GM23338 (cell line): Measurements from ENCODE around the gene MFAP5. TPM values are rescaled to one million over a fixed set of nuclear protein-coding genes. Genes with fewer than 3 reads are reported as not detected.

Experiments
- ATAC-seq: fragments of 200-7000 bp; cut with Tn5 transposase; 3 replicates; pipeline ENCODE4 v1.9.1; 2020
- DNase-seq: peaks from one replicate; pipeline ENCODE4 v3.0.0-alpha.2; 2015; ENCODE audit warnings: low spot score
- H2AFZ ChIP-seq: fragments of 200-600 bp; sonication (generic); 2 replicates; pipeline ENCODE4 v1.8.0; 2016; ENCODE audit warnings: antibody characterized with exemption, mild to moderate bottlenecking, moderate library complexity
- H3F3A ChIP-seq: fragments of 200-600 bp; sonication (generic); replicated peaks from 2 replicates; pipeline ENCODE4 v1.8.0; 2017; ENCODE audit warnings: antibody characterized with exemption, mixed run types, low read depth
- H3K27ac ChIP-seq: fragments of 200-600 bp; sonication (generic); 2 replicates; pipeline ENCODE4 v1.6.1; 2016; ENCODE audit warnings: low read depth
- H3K27me3 ChIP-seq: fragments of 200-600 bp; sonication (generic); 2 replicates; pipeline ENCODE4 v1.8.0; 2016; ENCODE audit warnings: mild to moderate bottlenecking, mixed run types, moderate library complexity; ENCODE audit not compliant: insufficient read depth
- H3K36me3 ChIP-seq: fragments of 200-600 bp; sonication (generic); 2 replicates; pipeline ENCODE4 v1.8.0; 2016; ENCODE audit warnings: mild to moderate bottlenecking; ENCODE audit not compliant: insufficient read depth
- H3K4me1 ChIP-seq: fragments of 200-600 bp; sonication (generic); 2 replicates; pipeline ENCODE4 v1.8.0; 2016; ENCODE audit warnings: mild to moderate bottlenecking, moderate library complexity; ENCODE audit not compliant: insufficient read depth
- H3K4me2 ChIP-seq: fragments of 200-600 bp; sonication (generic); 2 replicates; pipeline ENCODE4 v1.7.1; 2017; ENCODE audit warnings: mixed run types
- H3K4me3 ChIP-seq: fragments of 200-600 bp; sonication (generic); 2 replicates; pipeline ENCODE4 v1.6.1; 2016; ENCODE audit warnings: mixed run types
- H3K79me2 ChIP-seq: fragments of 200-600 bp; sonication (generic); replicated peaks from 2 replicates; pipeline ENCODE4 v1.8.0; 2017; ENCODE audit warnings: mild to moderate bottlenecking; ENCODE audit not compliant: insufficient read depth
- H3K9me2 ChIP-seq: fragments of 200-600 bp; sonication (generic); 2 replicates; pipeline ENCODE4 v1.8.0; 2017; ENCODE audit not compliant: insufficient read depth
- H4K20me1 ChIP-seq: fragments of 200-600 bp; sonication (generic); replicated peaks from 2 replicates; pipeline ENCODE4 v1.8.0; 2017; ENCODE audit warnings: mild to moderate bottlenecking; ENCODE audit not compliant: insufficient read depth
- H3K27ac Mint-ChIP-seq: 2 replicates; pipeline ENCODE4 v1.8.0; 2020; ENCODE audit warnings: inconsistent platforms, mild to moderate bottlenecking, moderate library complexity, mixed read lengths
- H3K27me3 Mint-ChIP-seq: 3 replicates; pipeline ENCODE4 v1.8.0; 2022; ENCODE audit warnings: low read depth, mild to moderate bottlenecking, moderate library complexity, mixed read lengths, inconsistent platforms; ENCODE audit not compliant: insufficient read depth, poor library complexity
- H3K36me3 Mint-ChIP-seq: 3 replicates; pipeline ENCODE4 v1.8.0; 2021; ENCODE audit warnings: low read depth, mild to moderate bottlenecking, inconsistent platforms, moderate library complexity, mixed read lengths
- H3K4me1 Mint-ChIP-seq: 3 replicates; pipeline ENCODE4 v1.8.0; 2020; ENCODE audit warnings: mild to moderate bottlenecking, inconsistent platforms, mixed read lengths
- H3K4me3 Mint-ChIP-seq: 3 replicates; pipeline ENCODE4 v1.8.0; 2021; ENCODE audit warnings: moderate library complexity, mild to moderate bottlenecking, inconsistent platforms, mixed read lengths
- H3K9me3 Mint-ChIP-seq: 3 replicates; pipeline ENCODE4 v1.8.0; 2020; ENCODE audit warnings: moderate library complexity, mild to moderate bottlenecking, inconsistent platforms, mixed read lengths
- CREB1 ChIP-seq: fragments of 250-450 bp; sonication (Bioruptor Pico); IDR thresholded peaks from 2 replicates; pipeline ENCODE4 v1.5.0; 2020; ENCODE audit warnings: low read depth, mild to moderate bottlenecking, moderate library complexity
- CTCF ChIP-seq, 2 experiments: fragments of 200-600 bp in 1 of 2; sonication (generic) in 1 of 2; conservative IDR thresholded peaks; 2 replicates each; pipeline versions ENCODE4 v1.5.1 to v1.6.1; 2016 to 2017; ENCODE audit warnings: antibody characterized with exemption in 2 of 2, low read depth in 2 of 2, mild to moderate bottlenecking in 2 of 2, moderate library complexity in 1 of 2
- ETS1 ChIP-seq: IDR thresholded peaks from 2 replicates; pipeline ENCODE4 v1.6.1; 2016; ENCODE audit warnings: antibody characterized with exemption
- EZH2 ChIP-seq: fragments of 200-600 bp; sonication (generic); IDR thresholded peaks from one replicate; pipeline ENCODE4 v1.8.0; 2017; ENCODE audit warnings: antibody characterized with exemption, mild to moderate bottlenecking, low read depth; ENCODE audit not compliant: unreplicated experiment
- EZH2phosphoT487 ChIP-seq: fragments of 200-600 bp; sonication (generic); IDR thresholded peaks from one replicate; pipeline ENCODE4 v1.8.1; 2018; ENCODE audit warnings: antibody characterized with exemption; ENCODE audit not compliant: unreplicated experiment
- JUNB ChIP-seq: IDR thresholded peaks from one replicate; pipeline ENCODE4 v1.6.1; 2016; ENCODE audit warnings: antibody characterized with exemption; ENCODE audit not compliant: unreplicated experiment
- NANOG ChIP-seq: IDR thresholded peaks from 2 replicates; pipeline ENCODE4 v1.6.1; 2016; ENCODE audit warnings: antibody characterized with exemption, borderline replicate concordance
- POLR2AphosphoS5 ChIP-seq: IDR thresholded peaks from 2 replicates; pipeline ENCODE4 v1.6.1; 2016; ENCODE audit warnings: antibody characterized with exemption, low read depth
- REST ChIP-seq: IDR thresholded peaks from one replicate; pipeline ENCODE4 v1.6.1; 2018; ENCODE audit warnings: antibody characterized with exemption; ENCODE audit not compliant: unreplicated experiment
- STAT1 ChIP-seq: IDR thresholded peaks from one replicate; pipeline ENCODE4 v1.6.1; 2016; ENCODE audit warnings: antibody characterized with exemption; ENCODE audit not compliant: unreplicated experiment
- ZNF114 ChIP-seq: fragments of 250-450 bp; sonication (Bioruptor Pico); IDR thresholded peaks from 2 replicates; pipeline ENCODE4 v1.5.0; 2020; ENCODE audit warnings: mild to moderate bottlenecking, moderate library complexity
- ZNF331 ChIP-seq: fragments of 250-450 bp; sonication (Bioruptor Pico); IDR thresholded peaks from 2 replicates; pipeline ENCODE4 v1.5.0; 2020; ENCODE audit warnings: low read depth, mild to moderate bottlenecking, moderate library complexity
- ZNF462 ChIP-seq: fragments of 250-450 bp; sonication (Bioruptor Pico); IDR thresholded peaks from 2 replicates; pipeline ENCODE4 v1.5.0; 2020; ENCODE audit warnings: mild to moderate bottlenecking, moderate library complexity
- polyA plus RNA-seq: library from polyadenylated mRNA; unstranded; fragments of >200 nt; fragmentation: Nextera tagmentation; extraction: Ambion mirVana; gene quantifications from 2 replicates; pipeline ENCODE4 v1.2.1, GENCODE V29; 2016
- total RNA-seq: library from RNA; depleted of rRNA; stranded (reverse); fragments of >200 nt; shearing (Covaris generic); gene quantifications from 2 replicates; pipeline ENCODE4 v1.2.3, GENCODE V29; 2014

The MFAP5 gene
- total and polyA plus RNA-seq, 2 experiments from 2014 or later, result 0.68 to 0.90 TPM

GRCh38 chr12:8672381-8672780 lies 9.8 kb upstream of the MFAP5 start:
- H3K79me2 ChIP-seq, result no peaks in the 10 kb centered on the region
- Mint-ChIP-seq H3K4me1 (peaks cover 3% of the 10 kb centered on the region; the same call in 2 of the 3 replicates), H3K27ac (no peak overlapping the region), H3K4me3 (no peak overlapping the region), H3K27me3 (peaks cover 3% of the 10 kb centered on the region), H3K36me3 (peaks cover 3% of the 10 kb centered on the region; the same call in 1 of the 3 replicates), H3K9me3 (peaks cover 15% of the 10 kb centered on the region; the same call in 2 of the 3 replicates)
- no peaks in the 10 kb centered on the region for H3F3A ChIP-seq
- H3K27me3 ChIP-seq, result no peaks in the 10 kb centered on the region
- H3K4me3 ChIP-seq, result no peak overlapping the region
- no peak for TF ChIP-seq NANOG
- no peak for TF ChIP-seq CREB1 (CRISPR knock-in tag)
- TF ChIP-seq ETS1, result no peak
- no peak for TF ChIP-seq ZNF114 (CRISPR knock-in tag)
- no peak for TF ChIP-seq ZNF331
- TF ChIP-seq JUNB, result no peak
- TF ChIP-seq POLR2AphosphoS5, result no peak
- TF ChIP-seq EZH2phosphoT487, result no peak
- TF ChIP-seq EZH2, result no peak
- no peak for TF ChIP-seq CTCF (conservative IDR thresholded peaks at IDR 0.05; ENCODE audit: low read depth in 2 of 2)
- TF ChIP-seq ZNF462 (CRISPR knock-in tag), result no peak
- no peak for TF ChIP-seq STAT1
- TF ChIP-seq REST, result no peak
- H4K20me1 ChIP-seq, result no peaks in the 10 kb centered on the region
- no peak for ATAC-seq
- DNase-seq, result no peak
- H3K27ac ChIP-seq, result no peak overlapping the region
- no peaks in the 10 kb centered on the region for H3K9me2 ChIP-seq
- H2AFZ ChIP-seq, result peak overlapping the region; percentile 69; the same call in 1 of the 2 replicates
- no peaks in the 10 kb centered on the region for H3K36me3 ChIP-seq
- no peak overlapping the region for H3K4me2 ChIP-seq
- no peaks in the 10 kb centered on the region; the same call in 1 of the 2 replicates for H3K4me1 ChIP-seq
